HFFc6 (cell line): ENCODE measurements around the gene NDUFV2. TPM values are rescaled to one million over a fixed set of nuclear protein-coding genes. Genes with fewer than 3 reads are reported as not detected.
A peak's percentile ranks its signal among the peaks of the same experiment; 100 is the strongest.

Experiments
- DNase-seq: peaks from one replicate; pipeline ENCODE4 v3.0.0-alpha.2; 2018
- H3K27ac Mint-ChIP-seq: 2 replicates; pipeline ENCODE4 v1.8.0; 2020; ENCODE audit warnings: mild to moderate bottlenecking, mixed read lengths
- H3K27me3 Mint-ChIP-seq: 2 replicates; pipeline ENCODE4 v1.8.0; 2021; ENCODE audit warnings: mild to moderate bottlenecking, moderate library complexity, mixed read lengths; ENCODE audit not compliant: insufficient read depth
- H3K36me3 Mint-ChIP-seq: 2 replicates; pipeline ENCODE4 v1.8.0; 2021; ENCODE audit warnings: low read depth, mixed read lengths
- H3K4me1 Mint-ChIP-seq: 2 replicates; pipeline ENCODE4 v1.8.0; 2020; ENCODE audit warnings: low read depth, mixed read lengths
- H3K4me3 Mint-ChIP-seq: 2 replicates; pipeline ENCODE4 v1.8.0; 2020; ENCODE audit warnings: mild to moderate bottlenecking, moderate library complexity, mixed read lengths
- H3K9me3 Mint-ChIP-seq: 2 replicates; pipeline ENCODE4 v1.8.0; 2020; ENCODE audit warnings: mild to moderate bottlenecking, mixed read lengths
- CTCF ChIP-seq: fragments of 200-600 bp; sonication (generic); IDR thresholded peaks from 2 replicates; pipeline ENCODE4 v1.5.0; 2021; ENCODE audit warnings: antibody characterized with exemption, mild to moderate bottlenecking
- total RNA-seq, 6 experiments: library from RNA; stranded (reverse); fragmentation: NEBNext Ultra II Directional; extraction: Animal tissue kit (Norgen Biotek cat#: 25700); gene quantifications; 2 replicates in 1 of 6; 3 replicates in 5 of 6; pipeline ENCODE4 v1.2.3, GENCODE V29; 2021

The NDUFV2 gene
- total RNA-seq, 6 experiments from 2014 or later, result 157 to 198 (median 184) TPM

GRCh38 chr18:9101730-9102507 lies 580 bp upstream of the NDUFV2 start:
- H3K27me3 Mint-ChIP-seq, result peaks cover 2% of the 10 kb centered on the region; the same call in 1 of the 2 replicates
- H3K9me3 Mint-ChIP-seq, result no peaks in the 10 kb centered on the region
- H3K4me1 Mint-ChIP-seq, result peaks cover 63% of the 10 kb centered on the region
- peak; percentile 67 for DNase-seq
- no peak for TF ChIP-seq CTCF
- H3K4me3 Mint-ChIP-seq, result peak overlapping the region; percentile 88
- peak overlapping the region; percentile 88 for H3K27ac Mint-ChIP-seq
- peaks cover 30% of the 10 kb centered on the region for H3K36me3 Mint-ChIP-seq

- peaks cover 70% of the 10 kb centered on the region for H3K4me1 Mint-ChIP-seq
- no peak for TF ChIP-seq CTCF
- H3K27ac Mint-ChIP-seq, result peak overlapping the region; percentile 94
- peaks cover 30% of the 10 kb centered on the region for H3K36me3 Mint-ChIP-seq
- peak overlapping the region; percentile 88 for H3K4me3 Mint-ChIP-seq
- peaks cover 2% of the 10 kb centered on the region; the same call in 1 of the 2 replicates for H3K27me3 Mint-ChIP-seq
- H3K9me3 Mint-ChIP-seq, result no peaks in the 10 kb centered on the region
- peak; percentile 42 for DNase-seq
Observed at GRCh38 chr18:9103376-9103873, 926 bp downstream of the NDUFV2 start.

GRCh38 chr18:9104244-9104901 lies 1.9 kb downstream of the NDUFV2 start:
- H3K4me3 Mint-ChIP-seq, result peak overlapping the region; percentile 88
- no peak for TF ChIP-seq CTCF
- peaks cover 79% of the 10 kb centered on the region for H3K4me1 Mint-ChIP-seq
- H3K9me3 Mint-ChIP-seq, result no peaks in the 10 kb centered on the region
- peaks cover 30% of the 10 kb centered on the region for H3K36me3 Mint-ChIP-seq
- no peak for DNase-seq
- peak overlapping the region; percentile 94 for H3K27ac Mint-ChIP-seq
- H3K27me3 Mint-ChIP-seq, result peaks cover 2% of the 10 kb centered on the region; the same call in 1 of the 2 replicates

GRCh38 chr18:9105420-9105819 lies 2.9 kb downstream of the NDUFV2 start:
- peak overlapping the region; percentile 65; the same call in 1 of the 2 replicates for H3K27ac Mint-ChIP-seq
- H3K4me1 Mint-ChIP-seq, result peaks cover 84% of the 10 kb centered on the region
- H3K4me3 Mint-ChIP-seq, result peak overlapping the region; percentile 88
- TF ChIP-seq CTCF, result no peak
- no peaks in the 10 kb centered on the region for H3K9me3 Mint-ChIP-seq
- DNase-seq, result no peak
- peaks cover 2% of the 10 kb centered on the region; the same call in 1 of the 2 replicates for H3K27me3 Mint-ChIP-seq
- H3K36me3 Mint-ChIP-seq, result peaks cover 30% of the 10 kb centered on the region

GRCh38 chr18:9106094-9106493 lies 3.6 kb downstream of the NDUFV2 start:
- H3K4me1 Mint-ChIP-seq, result peaks cover 83% of the 10 kb centered on the region
- peak overlapping the region; percentile 88 for H3K4me3 Mint-ChIP-seq
- no peak for DNase-seq
- H3K9me3 Mint-ChIP-seq, result no peaks in the 10 kb centered on the region
- no peak for TF ChIP-seq CTCF
- peaks cover 30% of the 10 kb centered on the region for H3K36me3 Mint-ChIP-seq
- peak overlapping the region; percentile 65 for H3K27ac Mint-ChIP-seq
- H3K27me3 Mint-ChIP-seq, result peaks cover 2% of the 10 kb centered on the region; the same call in 1 of the 2 replicates
